H1 (cell line): ENCODE results near the gene INHBC. TPM values are rescaled to one million over a fixed set of nuclear protein-coding genes. Genes with fewer than 3 reads are reported as not detected.
A peak's percentile ranks its signal among the peaks of the same experiment; 100 is the strongest.

Source experiments
- CTCF ChIA-PET: fragments of 300-600 bp; sonication (Branson Sonifier 250); formaldehyde crosslinking; loops from one replicate; lab custom pipeline; 2021; ENCODE audit not compliant: partially characterized antibody; lab: Charles Lee
- POLR2A ChIA-PET: fragments of 300-600 bp; sonication (Branson Sonifier 250); formaldehyde crosslinking; loops from one replicate; lab custom pipeline; 2021; ENCODE audit warnings: inconsistent platforms; ENCODE audit not compliant: partially characterized antibody; lab: Charles Lee
- DNase-seq, 2 experiments: peaks; one replicate each; pipeline versions ENCODE4 v3.0.0 to v3.0.0-alpha.2; 2010 to 2022; ENCODE audit warnings: low spot score in 2 of 2, low read depth in 1 of 2, mixed read lengths in 1 of 2
- FAIRE-seq: peaks from 2 replicates; lab custom pipeline; 2011; peaks lifted over from hg19 to GRCh38; lab: Jason Lieb, UNC
- H2AFZ ChIP-seq: 2 replicates; pipeline ENCODE4 v1.8.1; 2012; ENCODE audit warnings: low read length, inconsistent platforms
- H2AK5ac ChIP-seq: 2 replicates; pipeline ENCODE4 v1.6.1; 2013; ENCODE audit warnings: low read depth, low read length
- H2BK120ac ChIP-seq: replicated peaks from 2 replicates; pipeline ENCODE3; 2013; ENCODE audit warnings: low read depth, low read length, inconsistent platforms
- H2BK12ac ChIP-seq: 2 replicates; pipeline ENCODE4 v1.6.1; 2013; ENCODE audit warnings: low read depth, low read length
- H2BK15ac ChIP-seq: 2 replicates; pipeline ENCODE4 v1.6.1; 2013; ENCODE audit warnings: low read length
- H2BK20ac ChIP-seq: 2 replicates; pipeline ENCODE4 v1.6.1; 2013; ENCODE audit warnings: low read length
- H2BK5ac ChIP-seq: 2 replicates; pipeline ENCODE4 v1.6.1; 2013; ENCODE audit warnings: low read depth, low read length
- H3K14ac ChIP-seq: 2 replicates; pipeline ENCODE4 v1.6.1; 2013; ENCODE audit warnings: inconsistent platforms; ENCODE audit not compliant: insufficient read length
- H3K18ac ChIP-seq: 2 replicates; pipeline ENCODE4 v1.6.1; 2013; ENCODE audit warnings: low read length; ENCODE audit errors: extremely low read depth
- H3K23ac ChIP-seq: 2 replicates; pipeline ENCODE4 v1.6.1; 2013; ENCODE audit warnings: inconsistent platforms; ENCODE audit not compliant: insufficient read length
- H3K23me2 ChIP-seq: 2 replicates; pipeline ENCODE4 v1.6.1; 2013; ENCODE audit warnings: low read depth, low read length
- H3K27ac ChIP-seq: 2 replicates; pipeline ENCODE4 v1.6.1; 2011; ENCODE audit warnings: low read depth, low read length, inconsistent platforms
- H3K27me3 ChIP-seq, 4 experiments: replicated peaks in 1 of 4; 1 replicate in 1 of 4; 2 replicates in 3 of 4; pipeline versions ENCODE4 v1.6.1 to v1.8.1; 2011 to 2013; ENCODE audit warnings: low read length in 3 of 4, mild to moderate bottlenecking in 3 of 4, inconsistent platforms in 2 of 4, mixed read lengths in 2 of 4, moderate library complexity in 1 of 4; ENCODE audit not compliant: control insufficient read depth in 3 of 4, insufficient read depth in 3 of 4; ENCODE audit errors: extremely low read depth in 1 of 4
- H3K36me3 ChIP-seq, 4 experiments: 2 replicates each; pipeline versions ENCODE4 v1.6.1 to v1.8.1; 2011 to 2013; ENCODE audit warnings: mild to moderate bottlenecking in 4 of 4, low read length in 3 of 4, moderate library complexity in 2 of 4, control low read depth in 1 of 4, inconsistent platforms in 1 of 4; ENCODE audit not compliant: insufficient read depth in 4 of 4, control insufficient read depth in 2 of 4
- H3K4ac ChIP-seq: replicated peaks from 2 replicates; pipeline ENCODE3; 2013; ENCODE audit warnings: low read length, low read depth, mixed read lengths, inconsistent platforms; ENCODE audit not compliant: insufficient read length
- H3K4me1 ChIP-seq, 4 experiments: replicated peaks in 1 of 4; 1 replicate in 1 of 4; 2 replicates in 3 of 4; pipeline versions ENCODE4 v1.6.1 to v1.8.1; 2011 to 2013; ENCODE audit warnings: low read length in 3 of 4, inconsistent platforms in 2 of 4, mixed read lengths in 1 of 4; ENCODE audit not compliant: insufficient read depth in 4 of 4, control insufficient read depth in 3 of 4
- H3K4me2 ChIP-seq, 2 experiments: 2 replicates each; pipeline versions ENCODE4 v1.6.1 to v1.8.1; 2011 to 2013; ENCODE audit warnings: low read depth in 2 of 2, low read length in 2 of 2, control low read depth in 1 of 2, inconsistent platforms in 1 of 2, mild to moderate bottlenecking in 1 of 2; ENCODE audit not compliant: insufficient read depth in 1 of 2
- H3K4me3 ChIP-seq, 4 experiments: fragments of 200-600, 300-600 bp in 1 of 4; sonication (generic), shearing (Covaris generic), sonication (Bioruptor Twin) in 1 of 4; 2 replicates each; pipeline versions ENCODE4 v1.5.1 to v1.8.1; 2011 to 2016; ENCODE audit warnings: low read length in 4 of 4, low read depth in 3 of 4, control low read depth in 2 of 4, inconsistent platforms in 2 of 4, mild to moderate bottlenecking in 2 of 4, mixed read lengths in 1 of 4, moderate library complexity in 1 of 4; ENCODE audit not compliant: insufficient read depth in 2 of 4; ENCODE audit errors: extremely low read depth in 1 of 4
- H3K56ac ChIP-seq: replicated peaks from 2 replicates; pipeline ENCODE3; 2013; ENCODE audit warnings: low read depth, mild to moderate bottlenecking, mixed read lengths, low read length, inconsistent platforms; ENCODE audit not compliant: insufficient read length
- H3K79me1 ChIP-seq: 2 replicates; pipeline ENCODE4 v1.6.1; 2013; ENCODE audit warnings: low read depth, low read length, control low read depth
- H3K79me2 ChIP-seq, 2 experiments: 2 replicates each; pipeline versions ENCODE4 v1.6.1 to v1.8.1; 2012 to 2013; ENCODE audit warnings: low read length in 2 of 2, mild to moderate bottlenecking in 2 of 2, inconsistent platforms in 1 of 2; ENCODE audit not compliant: insufficient read depth in 2 of 2, control insufficient read depth in 1 of 2
- H3K9ac ChIP-seq, 4 experiments: replicated peaks in 1 of 4; 1 replicate in 1 of 4; 2 replicates in 3 of 4; pipeline versions ENCODE4 v1.6.1 to v1.8.1; 2011 to 2013; ENCODE audit warnings: low read depth in 3 of 4, low read length in 3 of 4, control low read depth in 2 of 4, mild to moderate bottlenecking in 2 of 4, moderate library complexity in 2 of 4, inconsistent platforms in 1 of 4; ENCODE audit errors: extremely low read depth in 1 of 4
- H3K9me3 ChIP-seq, 2 experiments: 2 replicates each; pipeline versions ENCODE4 v1.6.1 to v1.8.1; 2012 to 2013; ENCODE audit warnings: mild to moderate bottlenecking in 2 of 2, moderate library complexity in 2 of 2, control low read depth in 1 of 2, inconsistent platforms in 1 of 2, low read depth in 1 of 2, low read length in 1 of 2, mixed read lengths in 1 of 2; ENCODE audit not compliant: insufficient read depth in 2 of 2
- H4K20me1 ChIP-seq, 2 experiments: replicated peaks in 1 of 2; 2 replicates each; pipeline versions ENCODE3 to v1.8.1; 2011 to 2013; ENCODE audit warnings: inconsistent platforms in 2 of 2, low read length in 2 of 2, mild to moderate bottlenecking in 1 of 2; ENCODE audit not compliant: insufficient read depth in 2 of 2, control insufficient read depth in 1 of 2
- H4K5ac ChIP-seq: 2 replicates; pipeline ENCODE4 v1.6.1; 2013; ENCODE audit warnings: low read length, low read depth, mixed read lengths, inconsistent platforms; ENCODE audit not compliant: insufficient read length
- H4K8ac ChIP-seq: 2 replicates; pipeline ENCODE4 v1.8.0; 2013; ENCODE audit warnings: mild to moderate bottlenecking, moderate library complexity, low read length, inconsistent platforms; ENCODE audit not compliant: insufficient read depth; ENCODE audit errors: extremely low read depth
- H4K91ac ChIP-seq: replicated peaks from 2 replicates; pipeline ENCODE3; 2013; ENCODE audit warnings: low read length, mixed read lengths, inconsistent platforms; ENCODE audit not compliant: insufficient read length
- CTBP2 ChIP-seq: IDR thresholded peaks from 2 replicates; pipeline ENCODE4 v1.7.0; 2011; ENCODE audit warnings: borderline replicate concordance, mild to moderate bottlenecking, moderate library complexity, mixed read lengths, low read length; ENCODE audit not compliant: insufficient read depth, insufficient read length
- CTCF ChIP-seq, 3 experiments: IDR thresholded peaks; 1 replicate in 2 of 3; 2 replicates in 1 of 3; pipeline versions ENCODE4 v1.5.1 to v1.6.1; 2011; ENCODE audit warnings: low read length in 3 of 3, mild to moderate bottlenecking in 3 of 3, inconsistent platforms in 2 of 3, low read depth in 1 of 3, moderate library complexity in 1 of 3; ENCODE audit not compliant: insufficient read depth in 1 of 3; ENCODE audit errors: control extremely low read depth in 1 of 3
- FOSL1 ChIP-seq: IDR thresholded peaks from 2 replicates; pipeline ENCODE4 v1.6.1; 2011; ENCODE audit warnings: mild to moderate bottlenecking, low read depth, low read length, moderate library complexity; ENCODE audit not compliant: insufficient read depth
- HDAC2 ChIP-seq, 2 experiments: fragments of 300-600 bp in 1 of 2; sonication (generic) in 1 of 2; IDR thresholded peaks; 2 replicates each; pipeline ENCODE4 v1.6.1; 2011 to 2012; ENCODE audit warnings: low read depth in 2 of 2, low read length in 2 of 2, mild to moderate bottlenecking in 2 of 2, moderate library complexity in 2 of 2, borderline replicate concordance in 1 of 2, inconsistent platforms in 1 of 2
- RBBP5 ChIP-seq: IDR thresholded peaks from 2 replicates; pipeline ENCODE4 v1.7.1; 2012; ENCODE audit warnings: low read depth, mild to moderate bottlenecking, inconsistent platforms, low read length, moderate library complexity, borderline replicate concordance
- SP1 ChIP-seq: IDR thresholded peaks from 2 replicates; pipeline ENCODE4 v1.6.1; 2011; ENCODE audit warnings: low read depth, low read length
- SUZ12 ChIP-seq: fragments of 200-600 bp; sonication (generic); IDR thresholded peaks from 2 replicates; pipeline ENCODE4 v1.6.1; 2012; ENCODE audit warnings: mild to moderate bottlenecking, inconsistent platforms, low read length, moderate library complexity, mixed read lengths
- TAF1 ChIP-seq: IDR thresholded peaks from 2 replicates; pipeline ENCODE4 v1.6.1; 2011; ENCODE audit warnings: mild to moderate bottlenecking, low read depth, low read length
- TCF12 ChIP-seq: IDR thresholded peaks from 2 replicates; pipeline ENCODE4 v1.6.1; 2011; ENCODE audit warnings: low read depth, mild to moderate bottlenecking, low read length
- WGBS, 2 experiments: shearing (Covaris generic) in 1 of 2; methylation state at CpG; one replicate each; pipeline versions ENCODE4 v1.1.6 to v1.1.7; 2013 to 2015; ENCODE audit warnings: low lambda C conversion rate in 2 of 2, mixed read lengths in 2 of 2, inconsistent platforms in 1 of 2, low coverage in 1 of 2, missing lambda C conversion rate in 1 of 2; ENCODE audit not compliant: insufficient replicate concordance in 2 of 2, insufficient coverage in 1 of 2, insufficient read length in 1 of 2; ENCODE audit errors: extremely low coverage in 1 of 2, missing lambda C conversion rate in 1 of 2; 5-methylcytosine and 5-hydroxymethylcytosine counted together
- polyA plus RNA-seq, 7 experiments: library from polyadenylated mRNA; depleted of rRNA in 3 of 7; stranded (reverse) in 5 of 7; unstranded in 2 of 7; fragments of >200 nt in 5 of 7; fragments of 200-250 nt in 2 of 7; gene quantifications; 1 replicate in 5 of 7; 2 replicates in 1 of 7; 4 replicates in 1 of 7; pipeline versions ENCODE4 v1.2.1 to v1.2.3, GENCODE V29; 2011 to 2013; ENCODE audit warnings: missing spikeins in 2 of 7, mixed read lengths in 2 of 7
- total RNA-seq: library from RNA; stranded (reverse); fragmentation: NEBNext Ultra II Directional; extraction: Animal tissue kit (Norgen Biotek cat#: 25700); gene quantifications from 2 replicates; pipeline ENCODE4 v1.2.1, GENCODE V29; 2021
- TF ChIP-seq, protein P1 (sequence below): IDR thresholded peaks from 2 replicates; pipeline ENCODE4 v1.6.1; 2011; ENCODE audit warnings: low read depth, mild to moderate bottlenecking, low read length; ENCODE audit not compliant: insufficient read depth

The INHBC gene
- total and polyA plus RNA-seq, 2 of the 8 experiments (the other 6 are each of a cell fraction or from before 2014, with no cell fraction given), result 0.15 TPM; not detected in 1

- H3K14ac ChIP-seq, result no peak overlapping the region
- no peaks in the 10 kb centered on the region for H3K79me1 ChIP-seq
- H3K4ac ChIP-seq, result no peak overlapping the region
- no peak overlapping the region for H2BK12ac ChIP-seq
- H3K9me3 ChIP-seq, result no peaks in the 10 kb centered on the region
- no peak overlapping the region for H2BK15ac ChIP-seq
- no peaks in the 10 kb centered on the region for H3K23me2 ChIP-seq
- no peak overlapping the region for H2BK20ac ChIP-seq
- H4K5ac ChIP-seq, result no peak overlapping the region
- no peaks in the 10 kb centered on the region for H3K79me2 ChIP-seq
- no peak overlapping the region for H3K56ac ChIP-seq
- no peak overlapping the region for H2BK5ac ChIP-seq
- POLR2A ChIA-PET, result no interaction called here
- 89% methylated on average over 1 of the region's 1 CpG; no CpG with 5 or more reads in 1 of the 2 experiments for WGBS, 2 experiments
- no peaks in the 10 kb centered on the region for H3K36me3 ChIP-seq
- CTCF ChIA-PET, result interaction anchor here (0.6 to 25.1 kb wide), 4 partner anchors 24 to 402 kb away, joined by 3 to 441 read pairs (median 3); partner anchors contain the start of genes GLI1 and INHBE
- H4K91ac ChIP-seq, result no peak overlapping the region
- peaks cover 0 to 9% (median 6%) of the 10 kb centered on the region in 4 experiments; a peak in 6 of 7 replicates for H3K4me1 ChIP-seq
- no peak overlapping the region for H2BK120ac ChIP-seq
- H3K9ac ChIP-seq, result no peak overlapping the region; a peak in 1 of 7 replicates
- no peak overlapping the region for H3K4me3 ChIP-seq
- H4K8ac ChIP-seq, result no peak overlapping the region
- no peak overlapping the region for H3K4me2 ChIP-seq
- H3K18ac ChIP-seq, result no peak overlapping the region
- no peak for FAIRE-seq
- no peaks in the 10 kb centered on the region for H4K20me1 ChIP-seq
- no peak overlapping the region for H3K23ac ChIP-seq
- no peak overlapping the region for H3K27ac ChIP-seq
- peaks cover 0 to 8% (median 6%) of the 10 kb centered on the region in 4 experiments; a peak in 5 of 7 replicates for H3K27me3 ChIP-seq
- peak overlapping the region; percentile 62 for H2AFZ ChIP-seq
- H2AK5ac ChIP-seq, result no peak overlapping the region
- no peak for DNase-seq
- TF ChIP-seq TAF1 (no peak), TCF12 (no peak), HDAC2 (IDR thresholded peaks at IDR 0.05; ENCODE audit: borderline replicate concordance in 1 of 2, low read depth in 2 of 2, low read length in 2 of 2) (no peak), SUZ12 (no peak), SP1 (no peak), FOSL1 (no peak), CTCF (IDR thresholded peaks at IDR 0.05; ENCODE audit: control extremely low read depth in 1 of 3, insufficient read depth in 1 of 3, low read depth in 1 of 3, low read length in 3 of 3) (no peak), CTBP2 (no peak), RBBP5 (no peak)
- TF ChIP-seq, protein P1, sequence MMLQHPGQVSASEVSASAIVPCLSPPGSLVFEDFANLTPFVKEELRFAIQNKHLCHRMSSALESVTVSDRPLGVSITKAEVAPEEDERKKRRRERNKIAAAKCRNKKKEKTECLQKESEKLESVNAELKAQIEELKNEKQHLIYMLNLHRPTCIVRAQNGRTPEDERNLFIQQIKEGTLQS, result no peak
These were observed 47.1 kb downstream of the INHBC start for GRCh38 chr12:57481671-57482070.
